Trophoblast cell (in vitro differentiated cells and primary cell): ENCODE data around the gene MAGEC3.

Source experiments
- DNase-seq, 2 donors: peaks; one replicate each; pipeline ENCODE4 v3.0.0-alpha.2; 2016
- H2AFZ ChIP-seq: 2 replicates; pipeline ENCODE4 v1.6.1; 2013; ENCODE audit warnings: low read length, moderate library complexity, mild to moderate bottlenecking; ENCODE audit not compliant: insufficient read depth, poor library complexity
- H2AK5ac ChIP-seq: 2 replicates; pipeline ENCODE4 v1.6.1; 2013; ENCODE audit warnings: mild to moderate bottlenecking, low read length
- H2BK120ac ChIP-seq: 2 replicates; pipeline ENCODE4 v1.6.1; 2013; ENCODE audit warnings: low read length, mild to moderate bottlenecking, moderate library complexity; ENCODE audit not compliant: insufficient read depth, poor library complexity
- H2BK12ac ChIP-seq: 2 replicates; pipeline ENCODE4 v1.6.1; 2013; ENCODE audit warnings: mild to moderate bottlenecking, low read length, moderate library complexity
- H2BK5ac ChIP-seq: 2 replicates; pipeline ENCODE4 v1.6.1; 2013; ENCODE audit warnings: low read length, low read depth, moderate library complexity, mild to moderate bottlenecking; ENCODE audit not compliant: poor library complexity
- H3K14ac ChIP-seq: 2 replicates; pipeline ENCODE4 v1.6.1; 2013; ENCODE audit warnings: mild to moderate bottlenecking, low read length
- H3K18ac ChIP-seq: 2 replicates; pipeline ENCODE4 v1.6.1; 2013; ENCODE audit warnings: mild to moderate bottlenecking, low read length
- H3K23ac ChIP-seq: 2 replicates; pipeline ENCODE4 v1.6.1; 2013; ENCODE audit warnings: low read length
- H3K27ac ChIP-seq: 2 replicates; pipeline ENCODE4 v1.5.1; 2013; ENCODE audit warnings: low read depth, mild to moderate bottlenecking, inconsistent platforms, low read length, moderate library complexity
- H3K27me3 ChIP-seq: 2 replicates; pipeline ENCODE4 v1.6.1; 2013; ENCODE audit warnings: inconsistent platforms, mild to moderate bottlenecking, low read length, moderate library complexity; ENCODE audit not compliant: insufficient read depth
- H3K36me3 ChIP-seq, 2 experiments: 1 replicate in 1 of 2; 2 replicates in 1 of 2; pipeline ENCODE4 v1.6.1; 2013; ENCODE audit warnings: low read length in 2 of 2, mild to moderate bottlenecking in 2 of 2, moderate library complexity in 1 of 2; ENCODE audit not compliant: insufficient read depth in 2 of 2, control insufficient read depth in 1 of 2
- H3K4ac ChIP-seq: 2 replicates; pipeline ENCODE4 v1.6.1; 2013; ENCODE audit warnings: low read depth, mild to moderate bottlenecking, low read length, moderate library complexity
- H3K4me1 ChIP-seq, 2 experiments: 1 replicate in 1 of 2; 2 replicates in 1 of 2; pipeline ENCODE4 v1.6.1; 2013; ENCODE audit warnings: low read length in 2 of 2, mild to moderate bottlenecking in 2 of 2, moderate library complexity in 1 of 2; ENCODE audit not compliant: insufficient read depth in 2 of 2, control insufficient read depth in 1 of 2
- H3K4me2 ChIP-seq: 2 replicates; pipeline ENCODE4 v1.6.1; 2013; ENCODE audit warnings: inconsistent platforms, mild to moderate bottlenecking, low read length, moderate library complexity
- H3K4me3 ChIP-seq: 2 replicates; pipeline ENCODE4 v1.5.1; 2013; ENCODE audit warnings: mild to moderate bottlenecking, low read depth, low read length, inconsistent platforms
- H3K79me1 ChIP-seq: one replicate; pipeline ENCODE4 v1.6.1; 2013; ENCODE audit warnings: low read length
- H3K79me2 ChIP-seq: 2 replicates; pipeline ENCODE4 v1.6.1; 2013; ENCODE audit warnings: low read length, mild to moderate bottlenecking; ENCODE audit not compliant: control insufficient read depth, insufficient read depth, poor library complexity
- H3K9ac ChIP-seq: 2 replicates; pipeline ENCODE4 v1.6.1; 2013; ENCODE audit warnings: mild to moderate bottlenecking, low read length
- H3K9me3 ChIP-seq: 2 replicates; pipeline ENCODE4 v1.6.1; 2013; ENCODE audit warnings: low read depth, mild to moderate bottlenecking, control low read depth, inconsistent platforms, low read length; ENCODE audit not compliant: insufficient read depth
- H4K12ac ChIP-seq: 2 replicates; pipeline ENCODE4 v1.6.1; 2013; ENCODE audit warnings: low read depth, mild to moderate bottlenecking, low read length, moderate library complexity
- H4K8ac ChIP-seq: 2 replicates; pipeline ENCODE4 v1.6.1; 2013; ENCODE audit warnings: low read depth, mild to moderate bottlenecking, low read length, moderate library complexity
- H4K91ac ChIP-seq: one replicate; pipeline ENCODE4 v1.6.1; 2013; ENCODE audit warnings: low read depth, mild to moderate bottlenecking, low read length, moderate library complexity
- WGBS: extraction: QIAGEN DNeasy Blood & Tissue Kit; methylation state at CpG from one replicate; pipeline ENCODE4 v1.1.7; 2013; ENCODE audit warnings: missing lambda C conversion rate; ENCODE audit not compliant: insufficient read length, insufficient coverage; ENCODE audit errors: extremely low coverage; 5-methylcytosine and 5-hydroxymethylcytosine counted together

MAGEC3 gene

GRCh38 chrX:141924293-141924692 lies 86.2 kb downstream of the MAGEC3 start:
- Histone ChIP-seq H2AFZ (no peak overlapping the region), H3K27me3 (no peaks in the 10 kb centered on the region), H3K36me3 (no peaks in the 10 kb centered on the region), H4K91ac (no peak overlapping the region), H3K79me2 (no peaks in the 10 kb centered on the region), H3K4me1 (no peaks in the 10 kb centered on the region), H2BK12ac (no peak overlapping the region), H3K18ac (no peak overlapping the region), H4K8ac (no peak overlapping the region), H3K27ac (no peak overlapping the region), H3K9me3 (no peaks in the 10 kb centered on the region), H3K4me3 (no peak overlapping the region), H3K9ac (no peak overlapping the region), H2AK5ac (no peak overlapping the region), H3K4ac (no peak overlapping the region), H2BK5ac (no peak overlapping the region), H4K12ac (no peak overlapping the region), H2BK120ac (no peak overlapping the region), H3K4me2 (no peak overlapping the region), H3K14ac (no peak overlapping the region), H3K79me1 (no peaks in the 10 kb centered on the region), H3K23ac (no peak overlapping the region)
- DNase-seq, result no peak
- WGBS, result no CpG with 5 or more reads among the region's 2 CpGs

- Histone ChIP-seq H4K12ac (no peak overlapping the region), H3K4me3 (no peak overlapping the region), H3K9me3 (no peaks in the 10 kb centered on the region), H3K27me3 (no peaks in the 10 kb centered on the region), H3K4me2 (no peak overlapping the region), H3K79me1 (no peaks in the 10 kb centered on the region), H2AFZ (no peak overlapping the region), H3K18ac (no peak overlapping the region), H3K9ac (no peak overlapping the region), H2BK5ac (no peak overlapping the region), H3K14ac (no peak overlapping the region), H4K91ac (no peak overlapping the region), H3K23ac (no peak overlapping the region), H3K4ac (no peak overlapping the region), H3K4me1 (no peaks in the 10 kb centered on the region), H3K36me3 (no peaks in the 10 kb centered on the region), H3K27ac (no peak overlapping the region), H2BK120ac (no peak overlapping the region), H2AK5ac (no peak overlapping the region), H3K79me2 (no peaks in the 10 kb centered on the region), H2BK12ac (no peak overlapping the region), H4K8ac (no peak overlapping the region)
- no peak for DNase-seq
- WGBS, result no CpG with 5 or more reads among the region's 3 CpGs
Measured at GRCh38 chrX:141928432-141928831, 90.3 kb downstream of the MAGEC3 start.

GRCh38 chrX:141934059-141934641 lies 96.0 kb downstream of the MAGEC3 start:
- Histone ChIP-seq H3K9me3 (no peaks in the 10 kb centered on the region), H3K9ac (no peak overlapping the region), H3K36me3 (no peaks in the 10 kb centered on the region), H2BK120ac (no peak overlapping the region), H4K12ac (no peak overlapping the region), H4K91ac (no peak overlapping the region), H3K4me2 (no peak overlapping the region), H3K27ac (no peak overlapping the region), H2AFZ (no peak overlapping the region), H3K23ac (no peak overlapping the region), H3K18ac (no peak overlapping the region), H4K8ac (no peak overlapping the region), H3K4me3 (no peak overlapping the region), H3K4me1 (no peaks in the 10 kb centered on the region), H3K79me2 (no peaks in the 10 kb centered on the region), H3K27me3 (no peaks in the 10 kb centered on the region), H3K79me1 (no peaks in the 10 kb centered on the region), H3K14ac (no peak overlapping the region), H3K4ac (no peak overlapping the region), H2BK12ac (no peak overlapping the region), H2AK5ac (no peak overlapping the region), H2BK5ac (no peak overlapping the region)
- no peak for DNase-seq
- no CpG with 5 or more reads among the region's 2 CpGs for WGBS

GRCh38 chrX:141935645-141936044 lies 97.5 kb downstream of the MAGEC3 start:
- Histone ChIP-seq H2AK5ac (no peak overlapping the region), H3K4me2 (no peak overlapping the region), H3K4me3 (no peak overlapping the region), H2BK120ac (no peak overlapping the region), H3K4ac (no peak overlapping the region), H3K79me2 (no peaks in the 10 kb centered on the region), H4K91ac (no peak overlapping the region), H3K36me3 (no peaks in the 10 kb centered on the region), H3K79me1 (no peaks in the 10 kb centered on the region), H2AFZ (no peak overlapping the region), H3K9ac (no peak overlapping the region), H3K9me3 (no peaks in the 10 kb centered on the region), H3K4me1 (no peaks in the 10 kb centered on the region), H3K23ac (no peak overlapping the region), H3K27ac (no peak overlapping the region), H4K8ac (no peak overlapping the region), H2BK12ac (no peak overlapping the region), H4K12ac (no peak overlapping the region), H3K27me3 (no peaks in the 10 kb centered on the region), H3K18ac (no peak overlapping the region), H3K14ac (no peak overlapping the region), H2BK5ac (no peak overlapping the region)
- no CpG with 5 or more reads among the region's 2 CpGs for WGBS
- DNase-seq, result no peak
